Natural killer cell treated with Interleukin-12 subunit alpha and Interleukin-12 subunit beta and Interleukin-15 and Interleukin-18, amount 100 ng/mL, for 72 hours (primary cell): ENCODE results near the gene BORCS5. TPM values are rescaled to one million over a fixed set of nuclear protein-coding genes. Genes with fewer than 3 reads are reported as not detected.
A peak's percentile ranks its signal among the peaks of the same experiment; 100 is the strongest.

Source experiments
- ATAC-seq, 2 donors: fragments of 150-1000 bp; cut with Tn5 transposase in 1 of 2; sonication (Bioruptor Pico), chemical (Tn5 transposase) in 1 of 2; 2 replicates each; pipeline ENCODE4 v1.10.0; 2021
- DNase-seq: peaks from one replicate; pipeline ENCODE4 v3.0.0; 2022; ENCODE audit warnings: low spot score
- H3K27ac Mint-ChIP-seq, 2 donors: 1 replicate in 1 of 2; 2 replicates in 1 of 2; pipeline ENCODE4 v1.8.0; 2022; ENCODE audit warnings: mixed read lengths in 2 of 2, mild to moderate bottlenecking in 1 of 2, moderate library complexity in 1 of 2
- H3K27me3 Mint-ChIP-seq, 2 donors: 1 replicate in 1 of 2; 2 replicates in 1 of 2; pipeline ENCODE4 v1.8.0; 2022; ENCODE audit warnings: mixed read lengths in 2 of 2
- H3K36me3 Mint-ChIP-seq: one replicate; pipeline ENCODE4 v1.8.0; 2022; ENCODE audit warnings: mixed read lengths
- H3K4me1 Mint-ChIP-seq, 2 donors: 1 replicate in 1 of 2; 2 replicates in 1 of 2; pipeline ENCODE4 v1.8.0; 2022; ENCODE audit warnings: low read depth in 2 of 2, mixed read lengths in 2 of 2, mild to moderate bottlenecking in 1 of 2
- H3K4me3 Mint-ChIP-seq: one replicate; pipeline ENCODE4 v1.8.0; 2022; ENCODE audit warnings: mixed read lengths
- H3K9me3 Mint-ChIP-seq: 2 replicates; pipeline ENCODE4 v1.8.0; 2022; ENCODE audit warnings: mixed read lengths
- total RNA-seq, 2 donors: library from RNA; stranded (reverse); gene quantifications; one replicate each; pipeline ENCODE4 v1.2.3, GENCODE V29; 2022

The BORCS5 gene
- total RNA-seq, 2 donors from 2014 or later: 19.7 to 26.9 TPM

DNA sequence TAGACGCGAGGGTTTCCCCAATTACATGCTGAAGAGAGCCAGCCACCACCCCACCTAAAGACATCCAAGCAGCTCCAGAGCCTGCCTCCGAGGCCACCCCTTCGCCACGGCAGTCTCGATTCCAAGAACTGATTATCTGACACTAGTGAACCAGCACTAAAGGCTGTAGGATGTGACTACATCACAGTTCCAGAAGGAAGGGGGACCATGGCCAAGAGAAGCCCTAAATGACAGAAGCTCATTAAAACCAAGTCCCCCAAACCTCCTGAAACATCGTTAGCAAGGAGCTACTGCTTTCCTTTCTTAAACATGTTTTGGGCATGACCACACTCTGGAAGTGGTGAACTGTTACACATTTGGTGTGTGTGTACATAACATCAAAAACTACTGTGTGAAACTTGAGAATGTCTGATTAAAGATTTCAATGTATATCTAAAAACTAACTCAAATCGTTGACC lies 117.6 kb downstream of the BORCS5 start:
- Mint-ChIP-seq H3K9me3 (no peaks in the 10 kb centered on the region), H3K27me3 (no peaks in the 10 kb centered on the region), H3K4me1 (peaks cover 31 to 37% of the 10 kb centered on the region in 2 donors), H3K36me3 (peaks cover 21% of the 10 kb centered on the region), H3K27ac (peak overlapping the region; percentile 88 to 99), H3K4me3 (peak overlapping the region; percentile 89)
- ATAC-seq (peak; percentile 65 to 72), DNase-seq (no peak)

GRCh38 chr12:12474931-12475795 lies 118.3 kb downstream of the BORCS5 start:
- peak overlapping the region; percentile 89 for H3K4me3 Mint-ChIP-seq
- ATAC-seq (peak; percentile 94 to 95), DNase-seq (no peak)
- peaks cover 17% of the 10 kb centered on the region for H3K36me3 Mint-ChIP-seq
- H3K27me3 Mint-ChIP-seq: no peaks in the 10 kb centered on the region
- H3K27ac Mint-ChIP-seq: peak overlapping the region; percentile 88 to 99
- no peaks in the 10 kb centered on the region for H3K9me3 Mint-ChIP-seq
- H3K4me1 Mint-ChIP-seq: peaks cover 31 to 36% of the 10 kb centered on the region in 2 donors

DNA sequence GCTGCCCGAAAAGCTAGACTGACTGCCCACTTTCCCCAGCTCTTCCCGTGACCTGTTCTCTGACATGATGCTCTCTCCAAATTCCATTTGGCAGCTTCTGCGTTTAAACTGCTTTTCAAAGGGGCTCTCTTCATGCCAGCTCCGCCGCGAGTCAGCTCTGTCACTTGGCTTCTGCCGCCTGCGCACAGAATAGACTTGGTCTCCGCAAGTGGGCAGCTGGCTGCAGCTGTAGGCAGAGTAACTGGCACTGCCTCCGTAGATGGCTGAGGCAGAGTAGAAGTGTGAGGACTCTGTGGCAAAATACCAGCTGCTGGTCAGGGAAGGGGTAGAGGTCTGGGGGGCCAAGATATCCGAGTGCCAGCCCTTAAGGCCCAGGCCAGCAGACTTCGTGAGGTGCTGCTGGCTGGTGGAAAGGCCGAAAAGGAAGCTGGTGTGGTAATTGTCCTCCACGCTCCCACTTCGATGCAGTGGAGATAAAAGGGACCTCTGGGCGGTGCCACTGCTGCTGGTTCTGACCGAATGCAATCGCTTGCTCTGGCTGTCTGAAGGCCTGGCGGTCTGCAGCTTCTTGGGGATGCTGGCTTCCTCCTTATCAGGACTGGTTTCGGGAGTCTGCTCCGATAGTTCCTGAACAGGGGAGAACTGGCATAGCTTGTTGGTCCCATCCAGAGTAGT lies 120.1 kb downstream of the BORCS5 start:
- H3K4me3 Mint-ChIP-seq: peak overlapping the region; percentile 30

GRCh38 chr12:12477532-12477890 lies 120.6 kb downstream of the BORCS5 start:
- ATAC-seq (no peak), DNase-seq (no peak)
- Mint-ChIP-seq H3K36me3 (peaks cover 16% of the 10 kb centered on the region), H3K27me3 (no peaks in the 10 kb centered on the region), H3K27ac (peak overlapping the region in 1 of 2 donors; percentile 88), H3K9me3 (no peaks in the 10 kb centered on the region), H3K4me3 (no peak overlapping the region), H3K4me1 (peaks cover 33 to 43% of the 10 kb centered on the region in 2 donors)

More for the DNA sequence above, 120.1 kb downstream of the BORCS5 start:
- ATAC-seq (no peak), DNase-seq (no peak)
- peaks cover 11% of the 10 kb centered on the region for H3K36me3 Mint-ChIP-seq
- no peaks in the 10 kb centered on the region for H3K9me3 Mint-ChIP-seq
- H3K4me1 Mint-ChIP-seq: peaks cover 30 to 38% of the 10 kb centered on the region in 2 donors
- peak overlapping the region; percentile 88 to 99 for H3K27ac Mint-ChIP-seq
- H3K27me3 Mint-ChIP-seq: no peaks in the 10 kb centered on the region

GRCh38 chr12:12480074-12480473 lies 123.2 kb downstream of the BORCS5 start:
- peak overlapping the region; percentile 35 to 56 for H3K27ac Mint-ChIP-seq
- ATAC-seq (no peak), DNase-seq (no peak)
- no peaks in the 10 kb centered on the region for H3K27me3 Mint-ChIP-seq
- peaks cover 5% of the 10 kb centered on the region for H3K36me3 Mint-ChIP-seq
- H3K4me3 Mint-ChIP-seq: no peak overlapping the region
- peaks cover 18 to 29% of the 10 kb centered on the region in 2 donors for H3K4me1 Mint-ChIP-seq
- H3K9me3 Mint-ChIP-seq: no peaks in the 10 kb centered on the region

GRCh38 chr12:12481631-12482030 lies 124.8 kb downstream of the BORCS5 start:
- DNase-seq (no peak), ATAC-seq (peak in 1 of 2 donors; percentile 67)
- H3K27me3 Mint-ChIP-seq: no peaks in the 10 kb centered on the region
- peak overlapping the region; percentile 5 for H3K4me3 Mint-ChIP-seq
- H3K27ac Mint-ChIP-seq: peak overlapping the region; percentile 88 to 90
- peaks cover 5% of the 10 kb centered on the region for H3K36me3 Mint-ChIP-seq
- H3K4me1 Mint-ChIP-seq: peaks cover 14 to 25% of the 10 kb centered on the region in 2 donors
- H3K9me3 Mint-ChIP-seq: no peaks in the 10 kb centered on the region

GRCh38 chr12:12482150-12482761 lies 125.4 kb downstream of the BORCS5 start:
- Mint-ChIP-seq H3K27ac (peak overlapping the region; percentile 88 to 90), H3K36me3 (peaks cover 5% of the 10 kb centered on the region), H3K27me3 (no peaks in the 10 kb centered on the region), H3K4me3 (peak overlapping the region; percentile 76), H3K4me1 (peaks cover 14 to 31% of the 10 kb centered on the region in 2 donors), H3K9me3 (no peaks in the 10 kb centered on the region)
- peak in 1 of 2 donors; percentile 31 for ATAC-seq
- no peak for DNase-seq

DNA sequence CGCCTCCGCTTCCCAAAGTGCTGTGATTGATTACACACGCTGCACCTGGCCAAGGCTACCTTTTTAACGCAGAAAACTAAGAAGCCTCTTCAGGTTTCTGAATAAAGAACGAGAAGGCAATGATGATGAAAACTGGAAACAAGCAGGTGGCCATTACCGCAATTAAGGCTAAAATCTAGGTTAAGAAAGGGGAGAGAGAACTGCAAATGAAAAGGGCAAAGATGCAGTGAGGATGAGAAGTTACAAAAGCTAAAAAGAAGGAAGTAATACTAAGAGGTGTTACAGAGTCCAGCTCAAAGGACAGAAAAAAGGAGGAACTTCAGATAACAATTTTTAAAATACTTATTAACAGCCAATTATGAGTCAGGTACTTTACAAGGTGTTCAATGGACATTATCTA lies 126.1 kb downstream of the BORCS5 start:
- Mint-ChIP-seq H3K4me3 (peak overlapping the region; percentile 13), H3K4me1 (peaks cover 20 to 38% of the 10 kb centered on the region in 2 donors), H3K36me3 (peaks cover 10% of the 10 kb centered on the region), H3K27ac (peak overlapping the region; percentile 88 to 90), H3K27me3 (no peaks in the 10 kb centered on the region), H3K9me3 (no peaks in the 10 kb centered on the region)
- ATAC-seq: no peak
- DNase-seq: no peak

GRCh38 chr12:12483438-12483837 lies 126.6 kb downstream of the BORCS5 start:
- H3K27me3 Mint-ChIP-seq: no peaks in the 10 kb centered on the region
- no peaks in the 10 kb centered on the region for H3K9me3 Mint-ChIP-seq
- peaks cover 24 to 43% of the 10 kb centered on the region in 2 donors for H3K4me1 Mint-ChIP-seq
- peaks cover 14% of the 10 kb centered on the region for H3K36me3 Mint-ChIP-seq
- H3K4me3 Mint-ChIP-seq: no peak overlapping the region
- ATAC-seq: no peak
- peak overlapping the region; percentile 88 to 90 for H3K27ac Mint-ChIP-seq
- DNase-seq: no peak

- no peak for DNase-seq
- Mint-ChIP-seq H3K4me3 (peak overlapping the region; percentile 24), H3K4me1 (peaks cover 22 to 41% of the 10 kb centered on the region in 2 donors), H3K36me3 (peaks cover 16% of the 10 kb centered on the region), H3K27ac (peak overlapping the region; percentile 47 to 67), H3K27me3 (no peaks in the 10 kb centered on the region), H3K9me3 (no peaks in the 10 kb centered on the region)
- peak; percentile 87 to 92 for ATAC-seq
Measured at GRCh38 chr12:12486661-12487240, 129.9 kb downstream of the BORCS5 start.

DNA sequence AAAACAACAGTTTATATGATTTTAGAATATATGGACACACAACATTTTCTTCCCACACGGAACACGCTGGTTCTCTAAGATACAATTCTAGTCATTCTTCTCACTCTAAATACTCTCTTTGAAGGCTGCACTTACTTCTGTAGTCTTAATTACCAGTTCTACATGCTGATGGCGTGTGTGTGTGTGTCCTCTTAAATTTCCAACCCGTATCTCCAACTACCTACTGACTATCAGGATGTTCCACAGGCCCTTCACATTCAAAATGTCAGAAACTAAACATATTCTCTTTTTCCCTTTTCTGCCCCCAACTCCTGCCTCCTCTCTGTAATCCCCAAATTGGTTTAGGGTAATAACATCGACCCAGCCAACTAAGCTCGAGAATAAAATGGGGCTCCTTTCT lies 130.6 kb downstream of the BORCS5 start:
- H3K27me3 Mint-ChIP-seq: no peaks in the 10 kb centered on the region
- H3K9me3 Mint-ChIP-seq: no peaks in the 10 kb centered on the region
- no peak for ATAC-seq
- peaks cover 11% of the 10 kb centered on the region for H3K36me3 Mint-ChIP-seq
- no peak for DNase-seq
- H3K27ac Mint-ChIP-seq: peak overlapping the region; percentile 47 to 67
- peak overlapping the region; percentile 24 for H3K4me3 Mint-ChIP-seq
- H3K4me1 Mint-ChIP-seq: peaks cover 18 to 34% of the 10 kb centered on the region in 2 donors

DNA sequence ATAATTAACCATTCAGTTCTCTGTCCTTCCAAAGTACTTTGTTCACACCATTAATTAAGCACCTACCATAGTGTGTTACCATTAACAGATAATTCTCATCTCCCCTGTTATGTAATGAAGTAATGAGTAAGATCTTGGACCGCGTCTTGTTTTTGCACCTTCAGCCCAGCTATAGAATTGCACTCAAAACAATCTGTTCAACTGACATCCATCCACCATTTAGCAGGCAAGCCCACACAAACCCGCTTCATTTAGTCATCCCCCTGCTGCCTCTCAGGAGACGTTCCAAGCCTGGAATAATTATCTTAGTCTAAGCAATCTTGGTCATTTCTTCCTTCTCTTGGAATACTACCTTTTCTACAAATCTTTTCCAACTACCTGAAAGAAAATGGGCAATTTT lies 131.4 kb downstream of the BORCS5 start:
- ATAC-seq (no peak), DNase-seq (no peak)
- Mint-ChIP-seq H3K27ac (peak overlapping the region; percentile 47 to 67), H3K4me1 (peaks cover 15 to 27% of the 10 kb centered on the region in 2 donors), H3K4me3 (peak overlapping the region; percentile 24), H3K9me3 (no peaks in the 10 kb centered on the region), H3K27me3 (no peaks in the 10 kb centered on the region), H3K36me3 (peaks cover 10% of the 10 kb centered on the region)

- peaks cover 15 to 27% of the 10 kb centered on the region in 2 donors for H3K4me1 Mint-ChIP-seq
Measured at GRCh38 chr12:12488823-12489550, 132.1 kb downstream of the BORCS5 start.

More at GRCh38 chr12:12488823-12489550, 132.1 kb downstream of the BORCS5 start:
- H3K9me3 Mint-ChIP-seq: no peaks in the 10 kb centered on the region
- no peaks in the 10 kb centered on the region for H3K27me3 Mint-ChIP-seq
- ATAC-seq (no peak), DNase-seq (no peak)
- H3K36me3 Mint-ChIP-seq: peaks cover 10% of the 10 kb centered on the region
- H3K27ac Mint-ChIP-seq: peak overlapping the region; percentile 47 to 67
- no peak overlapping the region for H3K4me3 Mint-ChIP-seq
